HEK293T (cell line): Measurements from ENCODE around the gene DSN1.

ENCODE experiments used
- CTCF ChIA-PET: fragments of 350-600 bp; formaldehyde crosslinking; extraction: SDS; loops from one replicate; lab custom pipeline; 2021; ENCODE audit warnings: antibody characterized with exemption, inconsistent platforms; lab: Yijun Ruan, JAX
- POLR2A ChIA-PET: fragments of 350-600 bp; formaldehyde crosslinking; extraction: SDS; loops from one replicate; lab custom pipeline; 2020; ENCODE audit warnings: antibody characterized with exemption, inconsistent platforms; lab: Yijun Ruan, JAX
- DNase-seq: peaks from one replicate; pipeline ENCODE4 v3.0.0; 2012; ENCODE audit warnings: mixed read lengths; ENCODE audit errors: extremely low spot score
- ARNT ChIP-seq: fragments of 450-650 bp; IDR thresholded peaks from 2 replicates; pipeline ENCODE4 v1.6.1; 2017; ENCODE audit warnings: mild to moderate bottlenecking
- BHLHE40 ChIP-seq: fragments of 450-650 bp; IDR thresholded peaks from 2 replicates; pipeline ENCODE4 v1.6.1; 2016; ENCODE audit warnings: mild to moderate bottlenecking, moderate library complexity, borderline replicate concordance
- CTBP1 ChIP-seq: fragments of 450-650 bp; IDR thresholded peaks from 2 replicates; pipeline ENCODE4 v1.6.1; 2016; ENCODE audit warnings: borderline replicate concordance
- ELF4 ChIP-seq: fragments of 450-650 bp; IDR thresholded peaks from 2 replicates; pipeline ENCODE4 v1.6.1; 2017; ENCODE audit warnings: antibody characterized with exemption
- FOXA1 ChIP-seq: fragments of 450-650 bp; IDR thresholded peaks from 2 replicates; pipeline ENCODE4 v1.6.1; 2016; ENCODE audit warnings: mild to moderate bottlenecking
- FOXK2 ChIP-seq: fragments of 450-650 bp; IDR thresholded peaks from 2 replicates; pipeline ENCODE4 v1.6.1; 2016; ENCODE audit warnings: mild to moderate bottlenecking
- FOXM1 ChIP-seq: fragments of 450-650 bp; IDR thresholded peaks from 2 replicates; pipeline ENCODE4 v1.6.1; 2017; ENCODE audit warnings: mild to moderate bottlenecking, borderline replicate concordance
- HDGF ChIP-seq: fragments of 450-650 bp; IDR thresholded peaks from 2 replicates; pipeline ENCODE4 v1.6.1; 2017; ENCODE audit warnings: antibody characterized with exemption, borderline replicate concordance
- L3MBTL2 ChIP-seq: fragments of 450-650 bp; conservative IDR thresholded peaks from 2 replicates; pipeline ENCODE4 v1.6.1; 2016; ENCODE audit warnings: mild to moderate bottlenecking
- LEF1 ChIP-seq: fragments of 450-650 bp; IDR thresholded peaks from 2 replicates; pipeline ENCODE4 v1.6.1; 2017; ENCODE audit warnings: mild to moderate bottlenecking, borderline replicate concordance
- NFRKB ChIP-seq: fragments of 450-650 bp; IDR thresholded peaks from 2 replicates; pipeline ENCODE4 v1.6.1; 2016; ENCODE audit warnings: mild to moderate bottlenecking, moderate library complexity
- SP1 ChIP-seq: fragments of 450-650 bp; IDR thresholded peaks from 2 replicates; pipeline ENCODE4 v1.6.1; 2017
- SUZ12 ChIP-seq: fragments of 450-650 bp; IDR thresholded peaks from 2 replicates; pipeline ENCODE4 v1.6.1; 2016; ENCODE audit warnings: mild to moderate bottlenecking
- TARDBP ChIP-seq: fragments of 450-650 bp; IDR thresholded peaks from 2 replicates; pipeline ENCODE4 v1.6.1; 2016
- ZNF384 ChIP-seq: fragments of 450-650 bp; IDR thresholded peaks from 2 replicates; pipeline ENCODE4 v1.6.1; 2016
- TF ChIP-seq, protein P1 (sequence below): fragments of 450-650 bp; IDR thresholded peaks from 2 replicates; pipeline ENCODE4 v1.6.1; 2016

DSN1 gene

DNA sequence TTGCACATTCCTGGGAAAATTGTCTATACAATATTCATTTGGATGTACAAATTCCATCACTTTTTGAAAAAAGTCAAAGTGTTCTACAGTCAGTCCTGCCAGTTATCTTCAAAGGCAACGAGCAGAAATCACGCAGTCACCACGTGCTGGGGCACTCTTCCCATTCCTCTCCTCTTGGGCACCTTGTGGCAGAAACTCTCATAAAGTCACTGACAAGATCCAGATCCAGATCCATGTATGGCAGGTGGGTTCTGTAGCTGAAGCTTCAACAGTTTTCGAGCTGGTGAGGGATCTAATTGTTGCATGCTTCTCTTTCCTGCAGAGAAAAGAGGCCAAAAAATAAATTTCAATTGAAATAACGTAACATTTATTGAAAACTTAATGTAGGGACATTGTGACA is 21.0 kb downstream of the DSN1 start:
- DNase-seq: no peak
- ChIA-PET POLR2A (no interaction called here), CTCF (no interaction called here)
- TF ChIP-seq HDGF (no peak), FOXM1 (no peak), SUZ12 (no peak), ARNT (no peak), ZNF384 (no peak), BHLHE40 (no peak), LEF1 (no peak), L3MBTL2 (no peak), FOXK2 (no peak), TARDBP (no peak), CTBP1 (no peak), SP1 (no peak), NFRKB (no peak), ELF4 (no peak), FOXA1 (no peak)
- TF ChIP-seq, protein P1, sequence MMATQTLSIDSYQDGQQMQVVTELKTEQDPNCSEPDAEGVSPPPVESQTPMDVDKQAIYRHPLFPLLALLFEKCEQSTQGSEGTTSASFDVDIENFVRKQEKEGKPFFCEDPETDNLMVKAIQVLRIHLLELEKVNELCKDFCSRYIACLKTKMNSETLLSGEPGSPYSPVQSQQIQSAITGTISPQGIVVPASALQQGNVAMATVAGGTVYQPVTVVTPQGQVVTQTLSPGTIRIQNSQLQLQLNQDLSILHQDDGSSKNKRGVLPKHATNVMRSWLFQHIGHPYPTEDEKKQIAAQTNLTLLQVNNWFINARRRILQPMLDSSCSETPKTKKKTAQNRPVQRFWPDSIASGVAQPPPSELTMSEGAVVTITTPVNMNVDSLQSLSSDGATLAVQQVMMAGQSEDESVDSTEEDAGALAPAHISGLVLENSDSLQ: no peak

DNA sequence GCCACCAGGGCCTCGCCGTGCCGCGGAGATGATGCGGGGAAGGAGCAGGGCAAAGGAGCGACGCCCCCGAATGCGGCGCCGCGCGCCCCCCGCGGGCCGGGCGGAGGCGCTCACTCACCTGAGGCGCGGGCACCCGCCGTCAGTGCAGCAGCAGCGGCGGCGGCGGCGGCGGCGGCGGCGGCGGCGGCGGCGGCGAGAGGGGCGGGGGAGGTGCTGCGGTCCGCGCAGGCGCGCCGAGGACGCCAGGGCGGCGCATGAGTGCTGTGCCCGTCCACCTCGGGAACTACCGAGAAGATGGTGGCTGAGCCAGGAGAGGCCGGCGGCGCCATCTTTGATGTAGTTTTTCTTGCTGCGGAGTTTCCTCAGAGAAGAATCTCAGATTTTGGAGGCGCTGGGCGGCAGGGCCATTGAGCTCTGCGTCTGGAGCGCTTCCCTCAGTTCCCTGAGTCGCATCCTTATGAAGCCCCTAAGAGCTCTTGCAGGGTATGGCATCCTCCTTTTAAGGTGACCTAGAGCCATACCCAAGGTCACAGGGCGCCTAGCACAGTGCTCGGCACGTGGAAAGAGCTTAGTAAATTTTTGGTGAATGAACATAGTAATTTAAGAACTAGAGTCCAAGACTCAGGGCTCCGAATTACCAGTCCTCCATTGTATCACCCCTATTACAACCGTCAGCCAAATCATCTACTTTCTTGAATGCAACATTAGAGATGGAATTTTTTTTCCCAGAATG is 27.5 kb downstream of the DSN1 start, which contains the start of gene NDRG3:
TSS of gene NDRG3 (minus strand) at position 164 of the 733 bp plus-strand sequence. CDS start 24,355 bp downstream, outside the sequence.
- TF ChIP-seq ZNF384 (no peak), L3MBTL2 (peak; percentile 38; the same call in 1 of the 2 replicates)
- peak; percentile 99 for DNase-seq
- POLR2A ChIA-PET: interaction anchor here (0.6 to 1.5 kb wide), 19 partner anchors 9 to 154 kb away, joined by 3 to 21 read pairs (median 4); partner anchors contain the start of gene DSN1
- CTCF ChIA-PET: interaction anchor here (0.7 to 2.8 kb wide), 3 partner anchors 9 to 534 kb away, joined by 4 to 11 read pairs (median 4); no protein-coding TSS in a partner anchor

DNA sequence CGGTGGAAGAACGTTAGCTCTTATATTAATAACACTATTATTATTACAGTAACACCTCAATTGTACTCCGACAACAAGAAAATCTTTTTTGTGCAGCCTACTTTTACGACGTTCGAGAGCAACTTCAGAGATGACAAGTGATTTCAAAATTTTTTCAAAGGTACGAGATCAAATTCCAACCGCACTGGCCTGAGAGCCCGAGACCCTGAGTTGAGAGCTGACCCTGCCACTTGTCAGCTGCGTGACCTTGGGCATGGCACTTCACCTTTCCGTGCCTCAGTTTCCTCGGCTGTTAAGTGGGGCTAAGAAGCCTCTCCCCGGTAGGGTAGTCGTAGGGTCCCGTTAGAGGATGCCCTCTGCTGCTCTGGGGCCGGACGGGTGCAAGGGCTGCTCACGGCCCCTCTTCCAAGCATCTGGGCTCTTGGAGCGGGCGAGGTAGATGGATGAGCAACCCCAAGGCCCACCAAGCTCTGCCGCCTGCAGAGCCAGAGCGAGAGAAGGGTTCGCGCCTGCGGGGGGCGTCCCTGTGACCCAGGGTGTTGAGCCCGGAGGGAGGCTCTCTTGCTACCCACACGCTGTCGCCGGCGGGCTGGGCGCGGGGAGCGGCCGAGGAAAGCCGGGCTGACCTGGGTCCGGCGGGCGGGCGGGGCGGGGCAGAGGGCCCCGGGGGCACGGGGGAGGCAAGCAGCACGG is 28.2 kb downstream of the DSN1 start:
- TF ChIP-seq BHLHE40: no peak
- TF ChIP-seq CTBP1: no peak
- TF ChIP-seq FOXK2: no peak
- no peak for TF ChIP-seq ARNT
- TF ChIP-seq, protein P1: no peak
- no peak for TF ChIP-seq NFRKB
- no peak for TF ChIP-seq SP1
- no peak for TF ChIP-seq L3MBTL2
- TF ChIP-seq FOXM1: no peak
- TF ChIP-seq SUZ12: no peak
- TF ChIP-seq FOXA1: no peak
- TF ChIP-seq TARDBP: no peak
- TF ChIP-seq HDGF: no peak
- no peak for TF ChIP-seq ZNF384
- POLR2A ChIA-PET: interaction anchor here (0.6 to 2.2 kb wide), 20 partner anchors 9 to 153 kb away, joined by 3 to 21 read pairs (median 4); partner anchors contain the start of genes DSN1 and RAB5IF
- peak; percentile 42 for DNase-seq
- CTCF ChIA-PET: interaction anchor here (1.5 to 2.8 kb wide), 2 partner anchors 9 kb away, joined by 7 to 11 read pairs; no protein-coding TSS in a partner anchor

DNA sequence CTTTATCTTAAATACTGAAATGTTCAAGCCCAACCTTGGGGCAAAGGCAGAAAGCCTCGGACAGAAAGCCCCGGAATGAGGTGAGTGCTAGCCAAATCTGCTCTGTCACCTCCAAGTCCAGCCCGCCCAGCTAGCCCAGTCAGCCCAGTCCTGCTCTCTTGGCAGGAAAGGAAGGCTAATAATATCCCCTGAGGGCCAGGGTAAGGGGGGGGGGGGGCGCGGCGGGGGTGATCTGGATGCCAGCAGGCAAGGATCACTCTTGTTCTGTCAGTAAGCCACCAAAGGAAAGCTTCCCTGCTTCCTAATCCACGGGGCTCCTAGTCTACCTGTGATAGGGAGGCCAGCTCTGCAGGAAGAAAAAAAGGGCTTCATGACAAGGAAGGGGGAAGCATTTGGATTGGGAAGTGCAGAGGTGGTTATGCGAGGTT is 28.8 kb downstream of the DSN1 start:
- no peak for TF ChIP-seq ZNF384
- no peak for TF ChIP-seq L3MBTL2
- no peak for TF ChIP-seq NFRKB
- no peak for TF ChIP-seq LEF1
- DNase-seq: peak; percentile 21
- ChIA-PET POLR2A (interaction anchor here (0.9 to 2.2 kb wide), 3 partner anchors 17 to 140 kb away, joined by 3 to 13 read pairs (median 3); partner anchors contain the start of genes DSN1 and RAB5IF), CTCF (interaction anchor here (1.5 to 2.8 kb wide), 2 partner anchors 8 to 10 kb away, joined by 7 to 11 read pairs; no protein-coding TSS in a partner anchor)

DNA sequence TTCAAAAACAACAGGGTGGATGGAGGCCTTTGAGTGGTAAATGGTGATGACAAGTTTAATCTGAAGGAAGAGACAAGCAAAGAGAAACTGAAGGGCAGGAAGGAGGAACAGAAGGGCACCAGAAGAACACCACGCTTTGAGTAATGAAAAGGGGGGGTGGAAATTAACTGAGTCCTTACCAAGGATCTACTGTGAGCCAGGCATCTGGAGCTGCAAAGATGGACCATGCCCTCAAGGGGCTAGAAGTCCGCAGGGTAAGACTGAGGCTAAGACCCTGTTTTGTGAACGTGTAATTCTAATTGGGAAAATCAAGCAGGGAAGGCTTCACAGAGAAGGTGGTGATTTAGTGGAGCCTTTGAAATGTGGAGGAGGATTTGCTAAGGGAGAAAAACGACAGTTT is 29.3 kb downstream of the DSN1 start:
- no peak for TF ChIP-seq CTBP1
- TF ChIP-seq HDGF: no peak
- TF ChIP-seq SP1: no peak
- TF ChIP-seq BHLHE40: no peak
- TF ChIP-seq, protein P1: no peak
- no peak for TF ChIP-seq TARDBP
- TF ChIP-seq ARNT: no peak
- TF ChIP-seq SUZ12: no peak
- no peak for TF ChIP-seq FOXK2
- TF ChIP-seq FOXM1: no peak
- TF ChIP-seq NFRKB: no peak
- no peak for TF ChIP-seq L3MBTL2
- TF ChIP-seq FOXA1: no peak
- TF ChIP-seq ZNF384: no peak
- TF ChIP-seq ELF4: no peak
- TF ChIP-seq LEF1: no peak
- ChIA-PET POLR2A (interaction anchor here (2.2 kb wide), 1 partner anchor 29 kb away, joined by 13 read pairs; the partner anchor contains the start of gene DSN1), CTCF (interaction anchor here (1.5 to 2.8 kb wide), 2 partner anchors 8 to 10 kb away, joined by 7 to 11 read pairs; no protein-coding TSS in a partner anchor)
- DNase-seq: no peak
